HG03159 (cell line): ENCODE data around the gene C15orf62.
A peak's percentile ranks its signal among the peaks of the same experiment; 100 is the strongest.

Experiments
- ATAC-seq: cut with Tn5 transposase; IDR thresholded peaks from one replicate; pipeline ENCODE4 v1.9.1; 2021; ENCODE audit warnings: mild to moderate bottlenecking, moderate library complexity; ENCODE audit not compliant: unreplicated experiment

The C15orf62 gene

GRCh38 chr15:40754883-40755811 is 14.6 kb upstream of the C15orf62 start, which contains the start of gene RMDN3:
Gene RMDN3 (minus strand): TSS chr15:40755254. CDS start chr15:40754783, 471 bp downstream.
- ATAC-seq, result peak; percentile 84

GRCh38 chr15:40755812-40756208 is 14.0 kb upstream of the C15orf62 start:
- ATAC-seq, result no peak

- no peak for ATAC-seq
These were observed 12.8 kb upstream of the C15orf62 start for GRCh38 chr15:40756938-40757337.

- no peak for ATAC-seq
These were observed 9.8 kb upstream of the C15orf62 start for GRCh38 chr15:40759961-40760360.

- no peak for ATAC-seq
These were observed 6.6 kb upstream of the C15orf62 start for GRCh38 chr15:40762919-40763800.

- ATAC-seq, result peak; percentile 44
These were observed 5.8 kb upstream of the C15orf62 start, which contains the start of gene GCHFR for GRCh38 chr15:40763801-40764628. Gene GCHFR (plus strand): TSS chr15:40764068. CDS start chr15:40764181, 113 bp downstream.

- ATAC-seq, result no peak
These were observed 5.1 kb upstream of the C15orf62 start for GRCh38 chr15:40764629-40765103.

GRCh38 chr15:40766194-40766815 is 3.5 kb upstream of the C15orf62 start:
- ATAC-seq, result no peak

- ATAC-seq, result no peak
These were observed 2.6 kb upstream of the C15orf62 start for GRCh38 chr15:40766906-40767837.

- ATAC-seq, result no peak
These were observed 1.8 kb upstream of the C15orf62 start for GRCh38 chr15:40767838-40768500.

GRCh38 chr15:40768521-40769273 is 1.1 kb upstream of the C15orf62 start:
- no peak for ATAC-seq

- no peak for ATAC-seq
These were observed 454 bp downstream of the C15orf62 start for GRCh38 chr15:40770147-40770721.

- ATAC-seq, result no peak
These were observed 1.5 kb downstream of the C15orf62 start for GRCh38 chr15:40771242-40771641.

- ATAC-seq, result no peak
These were observed 2.2 kb downstream of the C15orf62 start for GRCh38 chr15:40772014-40772413.

GRCh38 chr15:40773496-40773895 is 3.7 kb downstream of the C15orf62 start:
- no peak for ATAC-seq

GRCh38 chr15:40773902-40774301 is 4.1 kb downstream of the C15orf62 start:
- no peak for ATAC-seq

GRCh38 chr15:40775007-40775406 is 5.2 kb downstream of the C15orf62 start:
- no peak for ATAC-seq
